RWPE2 (cell line): ENCODE measurements around the gene DNAAF8.

ENCODE experiments used
- ATAC-seq: fragments of 200-7000 bp; cut with Tn5 transposase; 3 replicates; pipeline ENCODE4 v1.9.1; 2021; ENCODE audit warnings: low read depth
- DNase-seq: peaks from one replicate; pipeline ENCODE4 v3.0.0-alpha.2; 2020; ENCODE audit warnings: low spot score
- H3K27ac ChIP-seq: fragments of 450-650 bp; 2 replicates; pipeline ENCODE4 v1.5.1; 2017; ENCODE audit warnings: mild to moderate bottlenecking; ENCODE audit not compliant: poor library complexity, severe bottlenecking
- H3K27me3 ChIP-seq: fragments of 250-450 bp; sonication (Bioruptor Pico); 2 replicates; pipeline ENCODE4 v1.5.1; 2021; ENCODE audit warnings: mild to moderate bottlenecking, moderate library complexity; ENCODE audit not compliant: insufficient read depth, poor library complexity, severe bottlenecking
- H3K36me3 ChIP-seq: fragments of 250-450 bp; sonication (Bioruptor Pico); 2 replicates; pipeline ENCODE4 v1.5.1; 2020; ENCODE audit warnings: low read depth, mild to moderate bottlenecking, moderate library complexity
- H3K4me1 ChIP-seq: fragments of 250-450 bp; sonication (Bioruptor Pico); 2 replicates; pipeline ENCODE4 v1.5.1; 2021; ENCODE audit warnings: mild to moderate bottlenecking, moderate library complexity; ENCODE audit not compliant: insufficient read depth, poor library complexity, severe bottlenecking
- H3K4me3 ChIP-seq: fragments of 250-450 bp; sonication (Bioruptor Pico); 2 replicates; pipeline ENCODE4 v1.5.1; 2021; ENCODE audit warnings: mild to moderate bottlenecking, moderate library complexity; ENCODE audit not compliant: severe bottlenecking
- H3K9me3 ChIP-seq: fragments of 250-450 bp; sonication (Bioruptor Pico); 2 replicates; pipeline ENCODE4 v1.5.1; 2021; ENCODE audit warnings: mild to moderate bottlenecking, moderate library complexity; ENCODE audit not compliant: severe bottlenecking
- CTCF ChIP-seq: fragments of 450-650 bp; IDR thresholded peaks from one replicate; pipeline ENCODE4 v1.5.1; 2017; ENCODE audit warnings: mild to moderate bottlenecking, moderate library complexity; ENCODE audit not compliant: poor library complexity, severe bottlenecking

Gene DNAAF8

GRCh38 chr16:4689091-4689671 is 45.2 kb upstream of the DNAAF8 start:
- Histone ChIP-seq H3K36me3 (peaks cover 22% of the 10 kb centered on the region), H3K27ac (no peak overlapping the region), H3K4me3 (no peak overlapping the region), H3K27me3 (no peaks in the 10 kb centered on the region), H3K4me1 (peaks cover 8% of the 10 kb centered on the region), H3K9me3 (no peaks in the 10 kb centered on the region)
- peak; percentile 52 for DNase-seq
- no peak for TF ChIP-seq CTCF
- no peak for ATAC-seq

- Histone ChIP-seq H3K36me3 (peaks cover 13% of the 10 kb centered on the region; the same call in 1 of the 2 replicates), H3K27ac (no peak overlapping the region), H3K9me3 (no peaks in the 10 kb centered on the region), H3K27me3 (no peaks in the 10 kb centered on the region), H3K4me1 (no peaks in the 10 kb centered on the region), H3K4me3 (no peak overlapping the region)
- DNase-seq (peak; percentile 65), ATAC-seq (no peak)
- TF ChIP-seq CTCF: no peak
Measured at GRCh38 chr16:4689864-4690704, 44.3 kb upstream of the DNAAF8 start.

GRCh38 chr16:4690946-4691665 is 43.2 kb upstream of the DNAAF8 start:
- ATAC-seq (no peak), DNase-seq (peak; percentile 47)
- Histone ChIP-seq H3K4me3 (no peak overlapping the region), H3K27me3 (no peaks in the 10 kb centered on the region), H3K4me1 (no peaks in the 10 kb centered on the region), H3K36me3 (peaks cover 16% of the 10 kb centered on the region), H3K9me3 (no peaks in the 10 kb centered on the region), H3K27ac (no peak overlapping the region)
- no peak for TF ChIP-seq CTCF

DNA sequence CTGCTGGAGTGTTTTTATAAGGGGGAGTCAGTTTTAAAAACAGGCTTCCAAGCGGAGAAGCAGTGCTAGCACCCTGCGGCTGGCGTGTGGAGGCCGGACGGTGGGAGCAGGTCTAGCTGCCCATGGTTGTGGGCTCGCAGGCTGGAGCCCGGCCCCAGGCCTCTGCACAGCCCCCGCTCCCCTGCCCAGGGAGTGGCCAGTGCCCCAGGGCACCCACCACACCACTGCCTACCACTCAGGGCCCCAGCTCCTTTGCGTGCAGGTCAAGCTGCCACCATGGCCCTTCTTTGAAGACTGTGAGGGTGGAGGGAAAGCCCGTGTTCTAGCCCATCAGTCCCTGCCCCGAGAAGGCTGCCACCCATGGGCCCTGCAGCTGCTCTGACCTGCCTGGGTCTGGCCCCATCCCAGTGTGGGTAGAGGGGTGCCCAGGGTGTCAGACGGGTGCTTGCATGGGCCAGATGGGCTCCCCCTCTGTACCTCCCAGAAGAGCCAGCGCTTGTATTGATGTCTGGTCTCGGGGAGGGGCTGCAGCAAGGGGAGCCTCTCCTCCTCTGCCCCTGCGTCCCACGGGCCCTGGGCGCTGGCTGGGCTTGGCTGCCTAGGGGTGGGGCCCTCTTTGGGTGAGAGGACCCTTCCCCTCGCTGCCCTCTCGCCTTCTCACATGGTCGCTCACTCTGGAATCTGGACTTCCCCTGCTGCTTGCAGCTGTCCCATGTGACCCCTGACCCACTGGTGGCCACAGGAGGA is 42.5 kb upstream of the DNAAF8 start:
- Histone ChIP-seq H3K36me3 (peaks cover 9% of the 10 kb centered on the region), H3K4me1 (no peaks in the 10 kb centered on the region), H3K9me3 (no peaks in the 10 kb centered on the region), H3K27me3 (no peaks in the 10 kb centered on the region), H3K4me3 (no peak overlapping the region), H3K27ac (no peak overlapping the region)
- ATAC-seq (no peak), DNase-seq (peak; percentile 62)
- TF ChIP-seq CTCF: no peak
